Transverse colon (tissue), 4 donors: ENCODE results near the gene SPATA16. TPM values are rescaled to one million over a fixed set of nuclear protein-coding genes. Genes with fewer than 3 reads are reported as not detected.

Experiments used
- DNase-seq: peaks from one replicate; pipeline ENCODE4 v3.0.0-alpha.2; 2019
- H3K27ac ChIP-seq, 4 donors: fragments of 200-600 bp; sonication (generic); 2 replicates each; pipeline ENCODE4 v1.5.1; 2016 to 2018; ENCODE audit warnings: inconsistent platforms in 4 of 4
- H3K27me3 ChIP-seq: fragments of 200-600 bp; sonication (generic); 2 replicates; pipeline ENCODE4 v1.5.1; 2017; ENCODE audit warnings: inconsistent platforms
- H3K36me3 ChIP-seq, 4 donors: fragments of 200-600 bp; sonication (generic); 2 replicates each; pipeline ENCODE4 v1.5.1; 2017 to 2019; ENCODE audit warnings: inconsistent platforms in 4 of 4
- H3K4me1 ChIP-seq, 4 donors: fragments of 200-600 bp; sonication (generic); 2 replicates each; pipeline ENCODE4 v1.5.1; 2017 to 2020; ENCODE audit warnings: inconsistent platforms in 4 of 4
- H3K4me3 ChIP-seq, 4 donors: fragments of 200-600 bp; sonication (generic); 1 replicate in 1 of 4; 2 replicates in 3 of 4; pipeline versions ENCODE4 v1.5.1 to v1.6.1; 2017 to 2019; ENCODE audit warnings: inconsistent platforms in 4 of 4
- H3K9me3 ChIP-seq, 2 donors: fragments of 200-600 bp; sonication (generic); 2 replicates each; pipeline ENCODE4 v1.5.1; 2017 to 2019; ENCODE audit warnings: inconsistent platforms in 2 of 2
- CTCF ChIP-seq, 5 experiments: fragments of 200-600 bp in 3 of 5; fragments of 450-650 bp in 2 of 5; sonication (generic) in 3 of 5; IDR thresholded peaks; 1 replicate in 2 of 5; 2 replicates in 3 of 5; pipeline ENCODE4 v1.5.1; 2016 to 2017; ENCODE audit warnings: antibody characterized with exemption in 5 of 5, inconsistent platforms in 3 of 5, mild to moderate bottlenecking in 2 of 5, moderate library complexity in 1 of 5
- EP300 ChIP-seq: sonication (generic); formaldehyde crosslinking; IDR thresholded peaks from one replicate; pipeline ENCODE4 v1.6.1; 2017; ENCODE audit warnings: antibody characterized with exemption, low read depth
- POLR2A ChIP-seq: fragments of 450-650 bp; IDR thresholded peaks from one replicate; pipeline ENCODE4 v1.6.1; 2016; ENCODE audit warnings: antibody characterized with exemption, mild to moderate bottlenecking, moderate library complexity
- POLR2AphosphoS5 ChIP-seq, 3 donors: sonication (generic); formaldehyde crosslinking; IDR thresholded peaks; one replicate each; pipeline ENCODE4 v1.6.1; 2016; ENCODE audit warnings: antibody characterized with exemption in 3 of 3
- WGBS, 2 donors: methylation state at CpG; one replicate each; pipeline ENCODE4 v1.1.5; 2018; ENCODE audit warnings: low coverage in 1 of 2; 5-methylcytosine and 5-hydroxymethylcytosine counted together
- in situ Hi-C, 4 donors: fragments of 200-750 bp; cut with MboI; loops; one replicate each; pipeline versions ENCODE4 v1.15.0 to v1.15.1; 2017; ENCODE audit warnings: low sequenced_read_pairs in 3 of 4, low pct_ligation_motif_present in 1 of 4, low pct_unique_long_range_greater_than_20kb in 1 of 4
- intact Hi-C: fragments of 100-400 bp; cut with DNase I; formaldehyde crosslinking; loops from one replicate; pipeline ENCODE4 v1.15.1; 2023; ENCODE audit warnings: low total_unique reads
- total RNA-seq, 4 donors: library from RNA; depleted of rRNA; stranded (reverse); fragments of >200 nt; gene quantifications; one replicate each; pipeline ENCODE4 v1.1.0, GENCODE V29; 2016

The SPATA16 gene
- total RNA-seq, 4 donors from 2014 or later = not detected

GRCh38 chr3:172905451-172905850 is 235.6 kb downstream of the SPATA16 start:
- in situ Hi-C loops = no loop called here
- no peaks in the 10 kb centered on the region for H3K9me3 ChIP-seq
- no peak overlapping the region for H3K4me3 ChIP-seq

GRCh38 chr3:172904711-172905373 is 236.2 kb downstream of the SPATA16 start:
- in situ Hi-C loops = no loop called here
- intact Hi-C loops = no loop called here
- H3K27me3 ChIP-seq = no peaks in the 10 kb centered on the region
- H3K27ac ChIP-seq = no peak overlapping the region
- H3K4me3 ChIP-seq = no peak overlapping the region
- DNase-seq = no peak
- no peaks in the 10 kb centered on the region for H3K9me3 ChIP-seq
- no peaks in the 10 kb centered on the region for H3K4me1 ChIP-seq
- TF ChIP-seq POLR2AphosphoS5 (IDR thresholded peaks at IDR 0.05) = no peak
- no peak for TF ChIP-seq CTCF (IDR thresholded peaks at IDR 0.05)
- no peak for TF ChIP-seq POLR2A
- TF ChIP-seq EP300 = no peak
- H3K36me3 ChIP-seq = no peaks in the 10 kb centered on the region
- 67 to 75% methylated on average over 2 to 9 of the region's 9 CpGs for WGBS, 2 donors

More at GRCh38 chr3:172905451-172905850, 235.6 kb downstream of the SPATA16 start:
- Histone ChIP-seq H3K27me3 (no peaks in the 10 kb centered on the region), H3K36me3 (no peaks in the 10 kb centered on the region), H3K27ac (no peak overlapping the region), H3K4me1 (no peaks in the 10 kb centered on the region)
- no peak for DNase-seq
- intact Hi-C loops = no loop called here
- 84 to 87% methylated on average over 1 of the region's 1 CpG for WGBS, 2 donors
- TF ChIP-seq POLR2AphosphoS5 (IDR thresholded peaks at IDR 0.05) (no peak), POLR2A (no peak), EP300 (no peak), CTCF (IDR thresholded peaks at IDR 0.05) (no peak)

- no peak for DNase-seq
These were observed 237.3 kb downstream of the SPATA16 start for GRCh38 chr3:172903642-172904320.

More at GRCh38 chr3:172903642-172904320, 237.3 kb downstream of the SPATA16 start:
- TF ChIP-seq CTCF (IDR thresholded peaks at IDR 0.05) = no peak
- no peak for TF ChIP-seq EP300
- TF ChIP-seq POLR2AphosphoS5 (IDR thresholded peaks at IDR 0.05) = no peak
- no peak for TF ChIP-seq POLR2A
- H3K9me3 ChIP-seq = no peaks in the 10 kb centered on the region
- in situ Hi-C loops = no loop called here
- H3K4me3 ChIP-seq = no peak overlapping the region
- H3K27me3 ChIP-seq = no peaks in the 10 kb centered on the region
- intact Hi-C loops = no loop called here
- H3K36me3 ChIP-seq = no peaks in the 10 kb centered on the region
- 43 to 67% methylated on average over 3 of the region's 3 CpGs for WGBS, 2 donors
- H3K27ac ChIP-seq = no peak overlapping the region
- H3K4me1 ChIP-seq = no peaks in the 10 kb centered on the region
